Measurements from ENCODE around the gene GJB1.

DNA sequence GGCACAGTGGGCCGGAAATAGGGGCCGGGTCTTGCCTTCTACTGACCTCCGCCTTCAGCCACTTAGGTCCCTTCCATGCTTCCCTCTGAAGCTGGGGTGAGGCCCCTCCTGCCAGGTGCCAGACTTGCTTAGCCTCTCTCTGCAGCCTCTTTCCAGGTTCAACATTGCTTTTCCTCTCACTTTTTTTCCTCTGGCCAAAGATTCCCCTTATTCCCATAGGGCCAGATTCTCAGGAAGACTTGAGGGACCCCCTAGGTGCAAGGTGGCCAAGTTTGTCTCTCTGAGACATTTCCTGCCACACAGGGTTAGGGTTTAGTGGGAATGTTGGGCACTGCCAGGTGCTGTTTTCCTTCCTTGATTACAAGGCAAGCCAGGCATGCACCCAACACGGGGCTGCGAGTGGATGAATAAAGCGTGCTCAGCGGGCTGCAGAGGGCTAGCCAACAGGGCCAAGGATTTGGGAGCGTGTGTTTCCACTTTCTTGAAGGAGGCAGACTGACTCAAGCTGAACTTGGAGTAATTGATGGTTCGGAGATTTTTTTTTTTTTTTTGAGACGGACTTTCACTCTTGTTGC is 7.6 kb upstream of the GJB1 start:
- TF ChIP-seq CREB1 (CRISPR knock-in tag; IDR thresholded peaks at IDR 0.05; ENCODE audit: low read depth) (no peak), POLR2AphosphoS5 (IDR thresholded peaks at IDR 0.05; ENCODE audit: low read depth) (no peak), EZH2 (IDR thresholded peaks at IDR 0.05; ENCODE audit: low read depth, unreplicated experiment) (no peak)
- TF ChIP-seq, protein P1, sequence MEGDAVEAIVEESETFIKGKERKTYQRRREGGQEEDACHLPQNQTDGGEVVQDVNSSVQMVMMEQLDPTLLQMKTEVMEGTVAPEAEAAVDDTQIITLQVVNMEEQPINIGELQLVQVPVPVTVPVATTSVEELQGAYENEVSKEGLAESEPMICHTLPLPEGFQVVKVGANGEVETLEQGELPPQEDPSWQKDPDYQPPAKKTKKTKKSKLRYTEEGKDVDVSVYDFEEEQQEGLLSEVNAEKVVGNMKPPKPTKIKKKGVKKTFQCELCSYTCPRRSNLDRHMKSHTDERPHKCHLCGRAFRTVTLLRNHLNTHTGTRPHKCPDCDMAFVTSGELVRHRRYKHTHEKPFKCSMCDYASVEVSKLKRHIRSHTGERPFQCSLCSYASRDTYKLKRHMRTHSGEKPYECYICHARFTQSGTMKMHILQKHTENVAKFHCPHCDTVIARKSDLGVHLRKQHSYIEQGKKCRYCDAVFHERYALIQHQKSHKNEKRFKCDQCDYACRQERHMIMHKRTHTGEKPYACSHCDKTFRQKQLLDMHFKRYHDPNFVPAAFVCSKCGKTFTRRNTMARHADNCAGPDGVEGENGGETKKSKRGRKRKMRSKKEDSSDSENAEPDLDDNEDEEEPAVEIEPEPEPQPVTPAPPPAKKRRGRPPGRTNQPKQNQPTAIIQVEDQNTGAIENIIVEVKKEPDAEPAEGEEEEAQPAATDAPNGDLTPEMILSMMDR (conservative IDR thresholded peaks at IDR 0.05; ENCODE audit: low read depth in 2 of 2), result no peak
- TF ChIP-seq, protein P2, sequence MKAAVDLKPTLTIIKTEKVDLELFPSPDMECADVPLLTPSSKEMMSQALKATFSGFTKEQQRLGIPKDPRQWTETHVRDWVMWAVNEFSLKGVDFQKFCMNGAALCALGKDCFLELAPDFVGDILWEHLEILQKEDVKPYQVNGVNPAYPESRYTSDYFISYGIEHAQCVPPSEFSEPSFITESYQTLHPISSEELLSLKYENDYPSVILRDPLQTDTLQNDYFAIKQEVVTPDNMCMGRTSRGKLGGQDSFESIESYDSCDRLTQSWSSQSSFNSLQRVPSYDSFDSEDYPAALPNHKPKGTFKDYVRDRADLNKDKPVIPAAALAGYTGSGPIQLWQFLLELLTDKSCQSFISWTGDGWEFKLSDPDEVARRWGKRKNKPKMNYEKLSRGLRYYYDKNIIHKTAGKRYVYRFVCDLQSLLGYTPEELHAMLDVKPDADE (IDR thresholded peaks at IDR 0.05), result no peak
